ENCODE measurements around the gene NR3C1.

NR3C1 gene

GRCh38 chr5:143376911-143377813 lies 26.3 kb downstream of the NR3C1 start:
- Mint-ChIP-seq H3K4me3 (no peak overlapping the region), H3K9me3 (no peaks in the 10 kb centered on the region), H3K36me3 (ENCODE audit: low read depth) (peaks cover 28% of the 10 kb centered on the region), H3K4me1 (ENCODE audit: low read depth) (peaks cover 40% of the 10 kb centered on the region), H3K27me3 (no peaks in the 10 kb centered on the region), H3K27ac (no peak overlapping the region)
- intact Hi-C loops (cut with micrococcal nuclease) = no loop called here

- H3K27me3 Mint-ChIP-seq = no peaks in the 10 kb centered on the region
- H3K9me3 Mint-ChIP-seq = no peaks in the 10 kb centered on the region
- H3K4me1 Mint-ChIP-seq (ENCODE audit: low read depth) = peaks cover 33% of the 10 kb centered on the region
- no peak overlapping the region for H3K4me3 Mint-ChIP-seq
- intact Hi-C loops (cut with micrococcal nuclease) = no loop called here
- H3K27ac Mint-ChIP-seq = no peak overlapping the region
- peaks cover 28% of the 10 kb centered on the region for H3K36me3 Mint-ChIP-seq (ENCODE audit: low read depth)
Observed at GRCh38 chr5:143376195-143376779, 27.2 kb downstream of the NR3C1 start.

- no peaks in the 10 kb centered on the region for H3K9me3 Mint-ChIP-seq
- H3K4me1 Mint-ChIP-seq (ENCODE audit: low read depth) = peaks cover 24% of the 10 kb centered on the region
- intact Hi-C loops (cut with micrococcal nuclease) = no loop called here
- no peaks in the 10 kb centered on the region for H3K27me3 Mint-ChIP-seq
- no peak overlapping the region for H3K27ac Mint-ChIP-seq
- no peak overlapping the region for H3K4me3 Mint-ChIP-seq
- H3K36me3 Mint-ChIP-seq (ENCODE audit: low read depth) = peaks cover 23% of the 10 kb centered on the region
Observed at GRCh38 chr5:143374496-143375217, 28.8 kb downstream of the NR3C1 start.

GRCh38 chr5:143373076-143373475 lies 30.4 kb downstream of the NR3C1 start:
- no peaks in the 10 kb centered on the region for H3K27me3 Mint-ChIP-seq
- peaks cover 28% of the 10 kb centered on the region for H3K36me3 Mint-ChIP-seq (ENCODE audit: low read depth)
- peaks cover 28% of the 10 kb centered on the region for H3K4me1 Mint-ChIP-seq (ENCODE audit: low read depth)
- intact Hi-C loops (cut with micrococcal nuclease) = no loop called here
- no peak overlapping the region for H3K4me3 Mint-ChIP-seq
- no peaks in the 10 kb centered on the region for H3K9me3 Mint-ChIP-seq
- no peak overlapping the region for H3K27ac Mint-ChIP-seq

- Mint-ChIP-seq H3K27me3 (no peaks in the 10 kb centered on the region), H3K4me1 (ENCODE audit: low read depth) (peaks cover 22% of the 10 kb centered on the region), H3K36me3 (ENCODE audit: low read depth) (peaks cover 28% of the 10 kb centered on the region), H3K27ac (no peak overlapping the region), H3K4me3 (no peak overlapping the region), H3K9me3 (no peaks in the 10 kb centered on the region)
- intact Hi-C loops (cut with micrococcal nuclease) = no loop called here
Observed at GRCh38 chr5:143372187-143372829, 31.2 kb downstream of the NR3C1 start.

GRCh38 chr5:143370440-143370839 lies 33.0 kb downstream of the NR3C1 start:
- no peaks in the 10 kb centered on the region for H3K27me3 Mint-ChIP-seq
- no peaks in the 10 kb centered on the region for H3K9me3 Mint-ChIP-seq
- H3K27ac Mint-ChIP-seq = no peak overlapping the region
- H3K36me3 Mint-ChIP-seq (ENCODE audit: low read depth) = peaks cover 37% of the 10 kb centered on the region
- H3K4me3 Mint-ChIP-seq = no peak overlapping the region
- intact Hi-C loops (cut with micrococcal nuclease) = no loop called here
- peaks cover 30% of the 10 kb centered on the region for H3K4me1 Mint-ChIP-seq (ENCODE audit: low read depth)

- intact Hi-C loops (cut with micrococcal nuclease) = no loop called here
Observed at GRCh38 chr5:143364061-143364460, 39.4 kb downstream of the NR3C1 start.

GRCh38 chr5:143362664-143363227 lies 40.7 kb downstream of the NR3C1 start:
- peaks cover 28% of the 10 kb centered on the region for H3K36me3 Mint-ChIP-seq (ENCODE audit: low read depth)
- H3K4me1 Mint-ChIP-seq (ENCODE audit: low read depth) = peaks cover 70% of the 10 kb centered on the region
- intact Hi-C loops (cut with micrococcal nuclease) = no loop called here
- H3K27me3 Mint-ChIP-seq = no peaks in the 10 kb centered on the region
- H3K9me3 Mint-ChIP-seq = peaks cover 17% of the 10 kb centered on the region
- no peak overlapping the region for H3K27ac Mint-ChIP-seq
- H3K4me3 Mint-ChIP-seq = no peak overlapping the region

More at GRCh38 chr5:143364061-143364460, 39.4 kb downstream of the NR3C1 start:
- Mint-ChIP-seq H3K27ac (no peak overlapping the region), H3K9me3 (peaks cover 17% of the 10 kb centered on the region), H3K4me1 (ENCODE audit: low read depth) (peaks cover 70% of the 10 kb centered on the region), H3K4me3 (no peak overlapping the region), H3K27me3 (no peaks in the 10 kb centered on the region), H3K36me3 (ENCODE audit: low read depth) (peaks cover 37% of the 10 kb centered on the region)

GRCh38 chr5:143361438-143361837 lies 42.0 kb downstream of the NR3C1 start:
- intact Hi-C loops (cut with micrococcal nuclease) = no loop called here
- Mint-ChIP-seq H3K36me3 (ENCODE audit: low read depth) (peaks cover 28% of the 10 kb centered on the region), H3K9me3 (peaks cover 17% of the 10 kb centered on the region), H3K4me1 (ENCODE audit: low read depth) (peaks cover 65% of the 10 kb centered on the region), H3K27me3 (no peaks in the 10 kb centered on the region), H3K27ac (no peak overlapping the region), H3K4me3 (no peak overlapping the region)

- Mint-ChIP-seq H3K27me3 (no peaks in the 10 kb centered on the region), H3K4me1 (ENCODE audit: low read depth) (peaks cover 60% of the 10 kb centered on the region), H3K9me3 (peaks cover 17% of the 10 kb centered on the region), H3K4me3 (no peak overlapping the region), H3K27ac (no peak overlapping the region), H3K36me3 (ENCODE audit: low read depth) (peaks cover 22% of the 10 kb centered on the region)
- intact Hi-C loops (cut with micrococcal nuclease) = no loop called here
Observed at GRCh38 chr5:143360755-143361154, 42.7 kb downstream of the NR3C1 start.

GRCh38 chr5:143359869-143360268 lies 43.6 kb downstream of the NR3C1 start:
- Mint-ChIP-seq H3K4me3 (no peak overlapping the region), H3K9me3 (peaks cover 17% of the 10 kb centered on the region), H3K27me3 (no peaks in the 10 kb centered on the region), H3K36me3 (ENCODE audit: low read depth) (peaks cover 16% of the 10 kb centered on the region), H3K27ac (no peak overlapping the region), H3K4me1 (ENCODE audit: low read depth) (peaks cover 55% of the 10 kb centered on the region)
- intact Hi-C loops (cut with micrococcal nuclease) = no loop called here

- H3K36me3 Mint-ChIP-seq (ENCODE audit: low read depth) = peaks cover 9% of the 10 kb centered on the region
- no peak overlapping the region for H3K27ac Mint-ChIP-seq
- H3K27me3 Mint-ChIP-seq = no peaks in the 10 kb centered on the region
- H3K4me3 Mint-ChIP-seq = no peak overlapping the region
- intact Hi-C loops (cut with micrococcal nuclease) = no loop called here
- no peaks in the 10 kb centered on the region for H3K9me3 Mint-ChIP-seq
- H3K4me1 Mint-ChIP-seq (ENCODE audit: low read depth) = peaks cover 50% of the 10 kb centered on the region
Observed at GRCh38 chr5:143356855-143357583, 46.5 kb downstream of the NR3C1 start.

- intact Hi-C loops (cut with micrococcal nuclease) = no loop called here
- Mint-ChIP-seq H3K4me3 (no peak overlapping the region), H3K27me3 (no peaks in the 10 kb centered on the region), H3K27ac (no peak overlapping the region), H3K36me3 (ENCODE audit: low read depth) (peaks cover 9% of the 10 kb centered on the region), H3K9me3 (no peaks in the 10 kb centered on the region), H3K4me1 (ENCODE audit: low read depth) (peaks cover 47% of the 10 kb centered on the region)
Observed at GRCh38 chr5:143355710-143356109, 47.8 kb downstream of the NR3C1 start.
